Activated naive CD4-positive, alpha-beta T cell (primary cell): Measurements from ENCODE around the gene RETREG1.
"Not testable (repeated sequence)": the region's sequence is repeated elsewhere in the genome, so short reads cannot be mapped to it uniquely, and the experiment has no call there.

Experiments
- DNase-seq, 4 experiments: peaks; one replicate each; lab custom pipeline; 2025; lab: John Stamatoyannopoulos, UW

The RETREG1 gene

GRCh38 chr5:16551628-16552027, 65.2 kb downstream of the RETREG1 start:
- DNase-seq, result no peak

DNA sequence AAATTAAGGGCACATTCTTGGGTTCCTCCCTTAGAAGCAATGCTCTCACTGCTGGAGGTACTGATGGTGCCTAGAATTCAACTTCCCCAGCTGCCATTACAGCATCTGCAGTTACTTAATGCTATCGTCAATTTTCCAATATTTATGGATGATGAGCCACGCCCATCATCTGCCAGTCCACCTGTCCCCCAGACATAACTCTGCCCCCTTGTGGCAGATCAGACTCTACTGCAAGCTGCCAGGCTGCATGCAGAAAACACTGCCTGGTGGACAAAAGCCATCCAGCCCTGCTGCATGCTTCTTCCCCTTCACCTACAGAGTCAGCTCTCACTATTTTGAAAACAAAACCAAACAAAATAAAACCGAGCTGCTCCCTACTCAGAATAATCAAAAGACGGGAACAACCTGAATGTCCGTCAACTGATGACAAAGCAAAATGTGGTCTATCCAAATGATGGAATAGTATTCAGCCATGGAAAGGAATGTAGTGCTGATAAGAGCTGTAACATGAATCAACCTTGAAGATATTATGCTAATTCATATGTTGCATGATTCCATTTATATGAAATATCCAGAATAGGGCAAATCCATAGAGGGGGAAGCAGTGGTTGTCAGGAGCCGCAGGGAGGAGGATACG, 66.4 kb downstream of the RETREG1 start:
- no peak for DNase-seq

DNA sequence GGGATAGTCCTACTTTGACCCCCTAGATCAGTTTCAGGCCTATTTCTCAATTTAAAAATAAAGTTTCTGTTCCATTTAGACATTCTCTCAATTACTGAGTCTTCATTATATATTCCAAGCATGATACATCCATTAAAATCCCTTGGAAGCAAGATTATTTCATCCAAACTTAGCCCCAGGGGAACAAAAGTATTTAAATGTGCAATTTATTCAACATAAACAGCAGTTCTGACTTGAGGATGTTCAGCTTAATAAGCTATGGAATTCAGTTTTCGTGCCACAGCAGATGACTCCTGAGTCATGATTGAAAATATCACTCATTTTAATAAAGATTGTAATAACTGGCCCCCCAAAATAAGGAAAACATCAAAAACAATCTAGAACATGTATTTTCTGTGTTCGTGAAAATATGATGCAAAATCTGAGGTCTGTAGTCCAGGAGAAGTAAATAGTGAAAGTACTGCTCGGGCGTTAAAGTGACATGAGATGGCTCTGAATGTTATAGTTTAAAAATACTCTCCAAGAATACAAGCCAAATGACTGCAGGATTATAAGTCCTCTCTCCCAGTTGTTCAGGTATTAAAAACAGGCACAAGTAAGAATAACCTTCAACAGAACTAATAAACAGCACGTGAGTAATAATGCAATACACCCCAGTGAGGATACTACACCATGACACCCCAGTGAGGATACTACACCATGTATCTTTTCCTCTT, 67.1 kb downstream of the RETREG1 start:
- DNase-seq, result no peak

DNA sequence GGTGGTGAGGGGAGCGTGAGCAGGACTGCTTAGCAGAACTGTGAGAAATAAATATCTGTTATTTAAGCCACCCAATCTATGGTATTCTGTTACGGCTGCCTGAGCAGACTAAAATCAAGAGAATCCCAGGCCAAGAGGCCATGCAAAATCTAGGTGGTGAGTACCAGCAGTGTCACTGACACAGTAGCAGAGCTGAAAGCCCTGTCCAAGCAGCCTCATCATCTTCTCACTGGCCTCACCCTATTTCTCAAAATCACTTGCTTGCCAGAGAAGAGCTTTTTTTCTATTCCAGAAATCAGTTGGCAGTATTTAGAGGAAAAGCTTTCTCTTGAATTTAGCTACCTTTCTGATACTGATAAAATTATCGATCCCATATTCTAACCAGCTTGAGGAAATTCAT, 68.0 kb downstream of the RETREG1 start:
- no peak for DNase-seq

- no peak for DNase-seq
These were observed 68.7 kb downstream of the RETREG1 start for GRCh38 chr5:16548115-16548514.

DNA sequence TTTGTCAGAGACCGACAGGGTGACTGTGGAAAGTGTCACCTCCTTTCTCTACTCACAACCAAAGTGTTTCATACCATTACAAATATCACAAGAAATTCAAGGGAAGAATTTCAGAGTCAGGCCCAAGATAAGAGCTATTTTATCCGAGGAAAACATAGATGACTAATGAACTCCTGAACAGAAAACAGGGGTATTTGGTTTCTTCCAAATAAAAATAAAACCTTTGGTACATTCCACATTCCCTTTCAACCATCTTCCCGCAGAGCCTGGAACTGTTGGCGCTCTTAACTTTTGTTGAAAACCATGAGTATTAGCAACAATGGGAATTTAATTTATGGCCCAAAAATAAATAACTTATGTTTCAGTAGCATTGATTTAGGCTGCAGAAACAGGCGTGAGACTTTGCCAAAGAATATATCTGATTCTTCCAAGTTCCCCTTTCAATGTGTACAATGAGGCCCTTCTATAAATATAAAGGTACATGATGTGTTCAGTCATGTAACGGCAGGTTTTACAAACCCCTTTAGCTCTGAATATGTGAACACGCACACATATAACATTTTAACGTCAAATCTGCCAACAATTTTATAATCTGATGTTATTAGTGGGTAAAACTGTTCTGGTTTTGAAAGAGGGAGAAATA, 69.5 kb downstream of the RETREG1 start:
- DNase-seq, result no peak

GRCh38 chr5:16546732-16547131, 70.1 kb downstream of the RETREG1 start:
- no peak for DNase-seq

GRCh38 chr5:16544607-16545374, 72.0 kb downstream of the RETREG1 start:
- DNase-seq, result no peak

DNA sequence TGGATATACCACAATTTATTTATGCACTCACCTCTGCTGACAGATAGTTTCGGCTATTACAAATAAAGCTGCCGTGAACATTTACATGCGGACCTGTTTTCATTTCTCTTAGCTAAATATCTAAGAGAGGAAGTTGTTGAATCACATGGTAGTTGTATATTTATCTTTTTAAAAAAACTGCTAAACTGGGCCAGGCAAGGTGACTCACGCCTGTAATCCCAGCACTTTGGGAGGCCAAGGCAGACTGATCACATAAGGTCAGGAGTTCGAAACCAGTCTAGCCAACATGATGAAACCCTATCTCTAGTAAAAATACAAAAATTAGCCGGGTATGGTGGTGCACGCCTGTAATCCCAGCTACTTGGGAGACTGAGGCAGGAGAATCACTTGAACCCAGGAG, 73.6 kb downstream of the RETREG1 start:
- DNase-seq, result not testable (repeated sequence)

DNA sequence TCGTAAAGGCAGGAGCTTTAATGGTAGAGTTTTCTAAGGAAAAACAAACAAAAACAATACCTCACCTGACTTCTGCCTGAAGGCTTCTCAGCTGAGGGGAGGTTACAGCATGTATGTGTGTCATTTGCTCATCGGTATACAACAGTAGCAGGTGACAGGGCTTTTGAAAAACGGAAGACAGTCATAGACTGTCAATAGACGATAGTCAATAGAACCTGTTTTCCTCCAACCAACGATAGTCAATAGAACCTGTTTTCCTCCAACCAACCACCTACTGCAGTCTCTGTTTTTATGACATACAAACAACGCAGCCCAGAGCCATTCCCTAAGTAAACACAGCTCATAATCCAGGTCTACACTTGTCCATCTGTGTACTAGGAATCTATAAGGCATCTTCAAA, 74.6 kb downstream of the RETREG1 start:
- no peak for DNase-seq

GRCh38 chr5:16541592-16541991, 75.2 kb downstream of the RETREG1 start:
- not testable (repeated sequence) for DNase-seq

DNA sequence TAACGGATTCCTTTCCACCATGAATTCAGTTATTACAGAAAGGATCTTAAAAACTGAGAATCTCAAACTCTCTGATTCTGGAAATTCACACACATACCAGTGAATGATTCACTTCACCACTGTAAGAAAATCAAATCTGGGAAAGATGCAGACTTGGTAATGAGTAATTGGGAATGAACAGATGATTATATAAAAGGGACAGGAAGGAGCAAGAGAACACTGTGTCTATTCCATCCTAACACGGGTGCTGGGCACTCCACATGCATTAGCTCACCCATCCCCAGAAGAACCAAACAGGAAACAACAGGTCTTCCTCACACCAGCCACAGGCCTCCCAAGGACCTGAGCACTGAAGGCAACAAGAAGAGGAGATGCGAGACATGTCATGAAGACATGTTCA, 76.4 kb downstream of the RETREG1 start:
- DNase-seq, result no peak

DNA sequence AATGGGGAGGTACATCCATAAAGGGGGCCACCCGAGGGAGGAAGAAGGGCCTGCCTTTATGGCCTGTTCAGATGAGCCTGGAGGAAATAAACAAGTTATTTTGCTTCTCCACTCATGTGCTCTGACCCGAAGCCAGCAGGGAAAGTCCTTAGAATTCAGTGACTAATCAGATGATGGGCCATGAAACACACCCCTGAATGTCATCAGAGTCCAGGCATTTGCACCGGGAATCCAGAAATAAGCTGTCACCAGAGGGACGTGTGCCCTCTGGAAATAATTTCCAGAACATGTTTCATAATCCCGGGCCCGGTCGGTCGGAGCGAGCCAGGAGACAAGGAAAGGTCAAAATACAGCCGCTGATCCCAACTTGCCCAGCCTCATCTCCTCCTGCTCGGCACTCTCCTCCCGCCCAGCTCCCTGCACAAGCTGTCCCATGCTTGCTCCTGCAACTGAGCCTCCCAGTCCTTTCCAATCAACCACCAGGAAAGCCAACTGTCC, 77.6 kb downstream of the RETREG1 start:
- no peak for DNase-seq

DNA sequence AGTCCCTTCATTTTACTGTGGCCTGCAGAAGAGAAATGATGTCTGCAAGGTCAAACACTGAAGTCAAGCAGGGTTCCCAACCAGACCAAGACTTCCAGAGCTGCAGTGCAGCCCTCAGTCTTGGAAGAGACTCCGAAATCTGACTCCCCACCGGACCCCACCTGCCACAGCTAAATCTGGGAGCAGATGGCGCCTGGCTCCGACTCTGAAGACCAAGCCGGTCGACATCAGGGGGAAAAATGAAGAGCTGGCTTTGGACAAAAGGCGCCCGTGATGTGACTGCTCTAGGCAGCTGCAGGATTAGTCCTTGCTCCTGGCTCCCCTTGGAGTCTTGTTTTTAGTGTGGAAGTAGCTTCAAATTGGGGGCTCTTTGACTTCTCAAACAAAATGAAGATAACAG, 78.8 kb downstream of the RETREG1 start:
- no peak for DNase-seq

DNA sequence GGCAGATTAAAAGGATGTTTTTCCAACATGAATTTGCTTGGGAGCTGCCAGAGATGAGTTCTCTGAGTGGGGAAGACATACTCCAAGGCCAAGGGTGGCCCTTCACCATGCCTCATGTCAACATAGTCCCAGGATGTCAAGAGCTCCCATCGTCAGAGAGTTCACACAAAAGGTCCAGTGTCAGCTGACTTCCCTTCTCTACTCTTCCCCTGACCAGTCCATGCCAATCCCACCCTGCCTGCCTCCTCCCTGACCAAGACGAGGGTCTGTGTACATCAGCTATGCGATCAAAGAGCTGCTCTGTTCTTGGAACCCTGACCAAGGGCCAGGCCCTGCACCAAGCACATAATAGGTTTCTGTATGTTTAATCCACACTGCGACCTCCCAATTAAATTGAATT, 80.0 kb downstream of the RETREG1 start:
- no peak for DNase-seq

DNA sequence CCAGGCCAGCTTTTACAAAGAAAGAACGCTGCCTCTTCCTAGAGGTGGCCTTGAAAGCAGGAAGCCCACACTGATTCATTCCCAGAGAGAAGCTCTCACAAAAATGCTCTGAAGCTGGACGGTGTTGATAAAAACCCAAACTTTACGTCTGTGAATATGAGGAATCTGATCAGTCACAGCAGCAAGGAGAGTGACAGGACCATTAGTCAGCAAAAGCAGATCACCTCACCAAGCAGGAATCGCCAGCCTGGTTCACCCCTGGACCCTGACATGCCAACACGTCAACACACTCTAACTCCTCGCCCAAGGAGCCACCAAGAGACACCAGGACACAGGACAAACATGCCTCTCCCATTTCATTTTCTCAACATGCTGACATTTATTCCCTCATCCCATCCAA, 80.6 kb downstream of the RETREG1 start:
- DNase-seq, result no peak

GRCh38 chr5:16534280-16534679, 82.5 kb downstream of the RETREG1 start:
- DNase-seq, result no peak

- DNase-seq, result no peak
These were observed 85.6 kb downstream of the RETREG1 start for GRCh38 chr5:16531063-16531648.

DNA sequence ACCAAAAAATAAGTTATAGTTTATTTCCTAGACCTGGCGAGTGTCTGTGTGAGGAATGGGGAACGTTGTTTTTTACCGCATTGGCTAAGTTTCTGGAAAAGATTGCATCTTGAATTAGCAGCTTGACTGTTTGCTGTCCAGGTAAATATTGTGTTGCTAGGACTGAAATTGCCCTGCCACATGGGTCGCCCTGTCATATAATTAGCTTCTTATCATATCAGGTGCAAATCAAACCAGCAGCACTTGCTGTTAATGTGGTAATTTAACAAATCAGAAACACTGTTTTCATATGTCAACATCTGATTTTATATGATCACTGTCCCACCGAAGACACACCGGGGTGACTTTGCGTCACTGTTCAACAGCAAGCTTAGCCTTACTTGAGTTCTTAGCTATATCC, 87.5 kb downstream of the RETREG1 start:
- DNase-seq, result no peak

DNA sequence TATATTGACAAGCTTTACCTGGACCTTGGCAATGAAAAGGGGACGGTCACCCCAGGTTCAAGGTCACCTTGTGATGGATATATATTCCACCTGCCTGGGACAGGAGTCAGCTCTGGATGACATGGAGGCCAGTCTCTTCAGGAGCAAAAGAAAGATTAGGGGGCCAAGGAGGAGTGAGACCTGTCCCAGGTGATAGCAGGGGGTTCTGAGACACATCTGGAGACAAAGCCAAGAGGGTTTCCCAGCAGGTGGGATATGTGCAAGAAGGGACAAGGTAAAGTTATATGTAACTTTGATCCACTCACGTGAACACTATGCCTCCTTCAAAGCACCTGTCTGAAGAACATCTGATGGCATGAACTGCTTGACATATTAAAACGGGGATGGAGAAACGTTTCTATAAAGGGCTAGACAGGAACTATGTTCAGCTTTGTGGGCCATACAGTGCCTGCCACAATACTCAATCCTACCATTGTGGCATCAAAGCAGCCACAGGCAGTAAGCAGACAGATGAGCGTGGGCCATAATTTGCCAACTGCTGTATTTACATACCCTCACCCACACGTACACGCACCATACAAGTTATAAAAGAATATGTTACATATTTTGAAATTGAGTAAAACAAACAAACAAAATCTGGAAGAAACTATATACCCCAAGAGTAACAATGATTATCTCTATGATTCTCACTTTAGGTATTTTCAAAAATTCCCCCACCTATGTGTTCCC, 88.3 kb downstream of the RETREG1 start:
- DNase-seq, result no peak

DNA sequence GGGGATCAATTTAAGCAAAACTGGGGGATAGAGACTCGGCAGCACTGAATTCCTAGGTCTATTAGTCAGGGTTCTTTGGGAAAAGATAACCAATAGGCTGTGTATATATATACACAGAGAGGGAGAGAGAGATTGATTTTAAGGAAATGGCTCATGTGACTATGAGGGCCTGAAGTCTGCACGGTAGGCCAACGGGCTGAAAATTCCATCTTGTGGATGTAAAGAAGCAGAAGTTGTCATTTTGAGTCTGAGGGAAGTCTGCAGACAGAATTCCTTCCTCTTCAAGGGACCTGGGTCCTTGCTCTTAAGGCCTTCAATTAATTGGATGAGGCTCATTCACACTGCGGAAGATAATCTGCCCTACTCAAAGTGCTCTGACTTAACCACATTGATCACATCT, 91.1 kb downstream of the RETREG1 start:
- no peak for DNase-seq
